H1 (cell line): ENCODE results near the gene DNAJC6. TPM values are rescaled to one million over a fixed set of nuclear protein-coding genes. Genes with fewer than 3 reads are reported as not detected.

Experiments
- CTCF ChIA-PET: fragments of 300-600 bp; sonication (Branson Sonifier 250); formaldehyde crosslinking; loops from one replicate; lab custom pipeline; 2021; ENCODE audit not compliant: partially characterized antibody; lab: Charles Lee
- POLR2A ChIA-PET: fragments of 300-600 bp; sonication (Branson Sonifier 250); formaldehyde crosslinking; loops from one replicate; lab custom pipeline; 2021; ENCODE audit warnings: inconsistent platforms; ENCODE audit not compliant: partially characterized antibody; lab: Charles Lee
- DNase-seq, 2 experiments: peaks; one replicate each; pipeline versions ENCODE4 v3.0.0 to v3.0.0-alpha.2; 2010 to 2022; ENCODE audit warnings: low spot score in 2 of 2, low read depth in 1 of 2, mixed read lengths in 1 of 2
- FAIRE-seq: peaks from 2 replicates; lab custom pipeline; 2011; peaks lifted over from hg19 to GRCh38; lab: Jason Lieb, UNC
- H2AFZ ChIP-seq: 2 replicates; pipeline ENCODE4 v1.8.1; 2012; ENCODE audit warnings: low read length, inconsistent platforms
- H2AK5ac ChIP-seq: 2 replicates; pipeline ENCODE4 v1.6.1; 2013; ENCODE audit warnings: low read depth, low read length
- H2BK120ac ChIP-seq: replicated peaks from 2 replicates; pipeline ENCODE3; 2013; ENCODE audit warnings: low read depth, low read length, inconsistent platforms
- H2BK12ac ChIP-seq: 2 replicates; pipeline ENCODE4 v1.6.1; 2013; ENCODE audit warnings: low read depth, low read length
- H2BK15ac ChIP-seq: 2 replicates; pipeline ENCODE4 v1.6.1; 2013; ENCODE audit warnings: low read length
- H2BK20ac ChIP-seq: 2 replicates; pipeline ENCODE4 v1.6.1; 2013; ENCODE audit warnings: low read length
- H2BK5ac ChIP-seq: 2 replicates; pipeline ENCODE4 v1.6.1; 2013; ENCODE audit warnings: low read depth, low read length
- H3K14ac ChIP-seq: 2 replicates; pipeline ENCODE4 v1.6.1; 2013; ENCODE audit warnings: inconsistent platforms; ENCODE audit not compliant: insufficient read length
- H3K18ac ChIP-seq: 2 replicates; pipeline ENCODE4 v1.6.1; 2013; ENCODE audit warnings: low read length; ENCODE audit errors: extremely low read depth
- H3K23ac ChIP-seq: 2 replicates; pipeline ENCODE4 v1.6.1; 2013; ENCODE audit warnings: inconsistent platforms; ENCODE audit not compliant: insufficient read length
- H3K23me2 ChIP-seq: 2 replicates; pipeline ENCODE4 v1.6.1; 2013; ENCODE audit warnings: low read depth, low read length
- H3K27ac ChIP-seq: 2 replicates; pipeline ENCODE4 v1.6.1; 2011; ENCODE audit warnings: low read depth, low read length, inconsistent platforms
- H3K27me3 ChIP-seq, 4 experiments: replicated peaks in 1 of 4; 1 replicate in 1 of 4; 2 replicates in 3 of 4; pipeline versions ENCODE4 v1.6.1 to v1.8.1; 2011 to 2013; ENCODE audit warnings: low read length in 3 of 4, mild to moderate bottlenecking in 3 of 4, inconsistent platforms in 2 of 4, mixed read lengths in 2 of 4, moderate library complexity in 1 of 4; ENCODE audit not compliant: control insufficient read depth in 3 of 4, insufficient read depth in 3 of 4; ENCODE audit errors: extremely low read depth in 1 of 4
- H3K36me3 ChIP-seq, 4 experiments: 2 replicates each; pipeline versions ENCODE4 v1.6.1 to v1.8.1; 2011 to 2013; ENCODE audit warnings: mild to moderate bottlenecking in 4 of 4, low read length in 3 of 4, moderate library complexity in 2 of 4, control low read depth in 1 of 4, inconsistent platforms in 1 of 4; ENCODE audit not compliant: insufficient read depth in 4 of 4, control insufficient read depth in 2 of 4
- H3K4ac ChIP-seq: replicated peaks from 2 replicates; pipeline ENCODE3; 2013; ENCODE audit warnings: low read length, low read depth, mixed read lengths, inconsistent platforms; ENCODE audit not compliant: insufficient read length
- H3K4me1 ChIP-seq, 4 experiments: replicated peaks in 1 of 4; 1 replicate in 1 of 4; 2 replicates in 3 of 4; pipeline versions ENCODE4 v1.6.1 to v1.8.1; 2011 to 2013; ENCODE audit warnings: low read length in 3 of 4, inconsistent platforms in 2 of 4, mixed read lengths in 1 of 4; ENCODE audit not compliant: insufficient read depth in 4 of 4, control insufficient read depth in 3 of 4
- H3K4me2 ChIP-seq, 2 experiments: 2 replicates each; pipeline versions ENCODE4 v1.6.1 to v1.8.1; 2011 to 2013; ENCODE audit warnings: low read depth in 2 of 2, low read length in 2 of 2, control low read depth in 1 of 2, inconsistent platforms in 1 of 2, mild to moderate bottlenecking in 1 of 2; ENCODE audit not compliant: insufficient read depth in 1 of 2
- H3K4me3 ChIP-seq, 4 experiments: fragments of 200-600, 300-600 bp in 1 of 4; sonication (generic), shearing (Covaris generic), sonication (Bioruptor Twin) in 1 of 4; 2 replicates each; pipeline versions ENCODE4 v1.5.1 to v1.8.1; 2011 to 2016; ENCODE audit warnings: low read length in 4 of 4, low read depth in 3 of 4, control low read depth in 2 of 4, inconsistent platforms in 2 of 4, mild to moderate bottlenecking in 2 of 4, mixed read lengths in 1 of 4, moderate library complexity in 1 of 4; ENCODE audit not compliant: insufficient read depth in 2 of 4; ENCODE audit errors: extremely low read depth in 1 of 4
- H3K56ac ChIP-seq: replicated peaks from 2 replicates; pipeline ENCODE3; 2013; ENCODE audit warnings: low read depth, mild to moderate bottlenecking, mixed read lengths, low read length, inconsistent platforms; ENCODE audit not compliant: insufficient read length
- H3K79me1 ChIP-seq: 2 replicates; pipeline ENCODE4 v1.6.1; 2013; ENCODE audit warnings: low read depth, low read length, control low read depth
- H3K79me2 ChIP-seq, 2 experiments: 2 replicates each; pipeline versions ENCODE4 v1.6.1 to v1.8.1; 2012 to 2013; ENCODE audit warnings: low read length in 2 of 2, mild to moderate bottlenecking in 2 of 2, inconsistent platforms in 1 of 2; ENCODE audit not compliant: insufficient read depth in 2 of 2, control insufficient read depth in 1 of 2
- H3K9ac ChIP-seq, 4 experiments: replicated peaks in 1 of 4; 1 replicate in 1 of 4; 2 replicates in 3 of 4; pipeline versions ENCODE4 v1.6.1 to v1.8.1; 2011 to 2013; ENCODE audit warnings: low read depth in 3 of 4, low read length in 3 of 4, control low read depth in 2 of 4, mild to moderate bottlenecking in 2 of 4, moderate library complexity in 2 of 4, inconsistent platforms in 1 of 4; ENCODE audit errors: extremely low read depth in 1 of 4
- H3K9me3 ChIP-seq, 2 experiments: 2 replicates each; pipeline versions ENCODE4 v1.6.1 to v1.8.1; 2012 to 2013; ENCODE audit warnings: mild to moderate bottlenecking in 2 of 2, moderate library complexity in 2 of 2, control low read depth in 1 of 2, inconsistent platforms in 1 of 2, low read depth in 1 of 2, low read length in 1 of 2, mixed read lengths in 1 of 2; ENCODE audit not compliant: insufficient read depth in 2 of 2
- H4K20me1 ChIP-seq, 2 experiments: replicated peaks in 1 of 2; 2 replicates each; pipeline versions ENCODE3 to v1.8.1; 2011 to 2013; ENCODE audit warnings: inconsistent platforms in 2 of 2, low read length in 2 of 2, mild to moderate bottlenecking in 1 of 2; ENCODE audit not compliant: insufficient read depth in 2 of 2, control insufficient read depth in 1 of 2
- H4K5ac ChIP-seq: 2 replicates; pipeline ENCODE4 v1.6.1; 2013; ENCODE audit warnings: low read length, low read depth, mixed read lengths, inconsistent platforms; ENCODE audit not compliant: insufficient read length
- H4K8ac ChIP-seq: 2 replicates; pipeline ENCODE4 v1.8.0; 2013; ENCODE audit warnings: mild to moderate bottlenecking, moderate library complexity, low read length, inconsistent platforms; ENCODE audit not compliant: insufficient read depth; ENCODE audit errors: extremely low read depth
- H4K91ac ChIP-seq: replicated peaks from 2 replicates; pipeline ENCODE3; 2013; ENCODE audit warnings: low read length, mixed read lengths, inconsistent platforms; ENCODE audit not compliant: insufficient read length
- WGBS, 2 experiments: shearing (Covaris generic) in 1 of 2; methylation state at CpG; one replicate each; pipeline versions ENCODE4 v1.1.6 to v1.1.7; 2013 to 2015; ENCODE audit warnings: low lambda C conversion rate in 2 of 2, mixed read lengths in 2 of 2, inconsistent platforms in 1 of 2, low coverage in 1 of 2, missing lambda C conversion rate in 1 of 2; ENCODE audit not compliant: insufficient replicate concordance in 2 of 2, insufficient coverage in 1 of 2, insufficient read length in 1 of 2; ENCODE audit errors: extremely low coverage in 1 of 2, missing lambda C conversion rate in 1 of 2; 5-methylcytosine and 5-hydroxymethylcytosine counted together
- polyA plus RNA-seq, 7 experiments: library from polyadenylated mRNA; depleted of rRNA in 3 of 7; stranded (reverse) in 5 of 7; unstranded in 2 of 7; fragments of >200 nt in 5 of 7; fragments of 200-250 nt in 2 of 7; gene quantifications; 1 replicate in 5 of 7; 2 replicates in 1 of 7; 4 replicates in 1 of 7; pipeline versions ENCODE4 v1.2.1 to v1.2.3, GENCODE V29; 2011 to 2013; ENCODE audit warnings: missing spikeins in 2 of 7, mixed read lengths in 2 of 7
- total RNA-seq: library from RNA; stranded (reverse); fragmentation: NEBNext Ultra II Directional; extraction: Animal tissue kit (Norgen Biotek cat#: 25700); gene quantifications from 2 replicates; pipeline ENCODE4 v1.2.1, GENCODE V29; 2021
- TF ChIP-seq, protein P1 (sequence below): IDR thresholded peaks from 2 replicates; pipeline ENCODE4 v1.6.1; 2012; ENCODE audit warnings: low read length, inconsistent platforms

The DNAJC6 gene
- total and polyA plus RNA-seq, 2 of the 8 experiments (the other 6 are each of a cell fraction or from before 2014, with no cell fraction given), result 1.6 to 3.0 TPM

GRCh38 chr1:65423884-65424572 is 114.7 kb downstream of the DNAJC6 start:
- 86% methylated on average over 2 of the region's 2 CpGs; no CpG with 5 or more reads in 1 of the 2 experiments for WGBS, 2 experiments
- no peak for DNase-seq
- Histone ChIP-seq H2BK20ac (no peak overlapping the region), H3K14ac (no peak overlapping the region), H3K4me2 (no peak overlapping the region), H3K4me3 (no peak overlapping the region), H3K79me2 (peaks cover 0 to 35% of the 10 kb centered on the region in 2 experiments; a peak in 3 of 4 replicates), H3K23ac (no peak overlapping the region), H2BK12ac (no peak overlapping the region; the same call in 1 of the 2 replicates), H3K9me3 (no peaks in the 10 kb centered on the region), H3K4me1 (peaks cover 0 to 25% (median 8%) of the 10 kb centered on the region in 4 experiments; a peak in 5 of 7 replicates), H2AFZ (no peak overlapping the region), H3K56ac (no peak overlapping the region), H3K9ac (no peak overlapping the region), H2BK120ac (no peak overlapping the region), H3K4ac (no peak overlapping the region), H3K79me1 (peaks cover 9% of the 10 kb centered on the region), H2AK5ac (no peak overlapping the region), H3K18ac (no peak overlapping the region), H3K27me3 (no peaks in the 10 kb centered on the region), H4K91ac (no peak overlapping the region), H2BK5ac (no peak overlapping the region), H2BK15ac (no peak overlapping the region), H4K8ac (no peak overlapping the region), H3K23me2 (peaks cover 6% of the 10 kb centered on the region), H3K36me3 (peaks cover 0 to 15% (median 4%) of the 10 kb centered on the region in 4 experiments; a peak in 4 of 8 replicates), H3K27ac (no peak overlapping the region), H4K20me1 (no peaks in the 10 kb centered on the region), H4K5ac (no peak overlapping the region)
- ChIA-PET CTCF (interaction anchor here (0.7 to 1.9 kb wide), 5 partner anchors 28 to 264 kb away, joined by 3 to 6 read pairs (median 3); no protein-coding TSS in a partner anchor), POLR2A (no interaction called here)
- TF ChIP-seq, protein P1, sequence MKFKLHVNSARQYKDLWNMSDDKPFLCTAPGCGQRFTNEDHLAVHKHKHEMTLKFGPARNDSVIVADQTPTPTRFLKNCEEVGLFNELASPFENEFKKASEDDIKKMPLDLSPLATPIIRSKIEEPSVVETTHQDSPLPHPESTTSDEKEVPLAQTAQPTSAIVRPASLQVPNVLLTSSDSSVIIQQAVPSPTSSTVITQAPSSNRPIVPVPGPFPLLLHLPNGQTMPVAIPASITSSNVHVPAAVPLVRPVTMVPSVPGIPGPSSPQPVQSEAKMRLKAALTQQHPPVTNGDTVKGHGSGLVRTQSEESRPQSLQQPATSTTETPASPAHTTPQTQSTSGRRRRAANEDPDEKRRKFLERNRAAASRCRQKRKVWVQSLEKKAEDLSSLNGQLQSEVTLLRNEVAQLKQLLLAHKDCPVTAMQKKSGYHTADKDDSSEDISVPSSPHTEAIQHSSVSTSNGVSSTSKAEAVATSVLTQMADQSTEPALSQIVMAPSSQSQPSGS, result no peak
- no peak for FAIRE-seq
